Measurements from ENCODE around the gene STK25. TPM values are rescaled to one million over a fixed set of nuclear protein-coding genes. Genes with fewer than 3 reads are reported as not detected.
A peak's percentile ranks its signal among the peaks of the same experiment; 100 is the strongest.

The STK25 gene
- total and polyA plus RNA-seq, 2 donors (not counting 3 experiments of a cell fraction or from before 2014, with no cell fraction given): 286 to 715 TPM

GRCh38 chr2:241545523-241546473 is 37.4 kb upstream of the STK25 start:
- ChIA-PET CTCF (interaction anchor here (2.2 kb wide), 1 partner anchor 38 kb away, joined by 6 read pairs; the partner anchor contains the start of gene STK25), POLR2A (interaction anchor here (0.5 kb wide), 1 partner anchor 14 kb away, joined by 3 read pairs; no protein-coding TSS in a partner anchor)
- BruUV-seq (replicated peaks): no TSS peak
- Histone ChIP-seq H3K4me3 (replicated peaks in 1 of 3; ENCODE audit: insufficient read depth in 1 of 3, low read depth in 1 of 3, low read length in 3 of 3) (no peak overlapping the region), H3K79me2 (ENCODE audit: control insufficient read depth, insufficient read depth, low read length) (no peaks in the 10 kb centered on the region), H3K27me3 (ENCODE audit: control insufficient read depth in 2 of 2, insufficient read depth in 2 of 2, low read length in 2 of 2) (no peaks in the 10 kb centered on the region), H3K9me1 (replicated peaks; ENCODE audit: control insufficient read depth, extremely low read depth, insufficient read depth, low read length) (no peaks in the 10 kb centered on the region), H3K27ac (ENCODE audit: insufficient read depth, low read depth, low read length) (no peak overlapping the region), H2AFZ (ENCODE audit: low read depth, low read length) (peak overlapping the region; percentile 18), H3K4me2 (ENCODE audit: insufficient read depth, low read length) (peak overlapping the region; percentile 26), H4K20me1 (replicated peaks; ENCODE audit: control insufficient read depth, extremely low read depth, insufficient read depth, low read length) (no peaks in the 10 kb centered on the region), H3K9ac (replicated peaks; ENCODE audit: extremely low read depth, insufficient read depth, low read length) (no peak overlapping the region), H3K9me3 (replicated peaks; ENCODE audit: control insufficient read depth, insufficient read depth, low read length) (no peaks in the 10 kb centered on the region), H3K36me3 (ENCODE audit: control insufficient read depth in 2 of 2, extremely low read depth in 1 of 2, insufficient read depth in 2 of 2, low read length in 2 of 2) (no peaks in the 10 kb centered on the region), H3K4me1 (ENCODE audit: control insufficient read depth, extremely low read depth, insufficient read depth, low read length) (peaks cover 39% of the 10 kb centered on the region)
- TF ChIP-seq CTCF (IDR thresholded peaks at IDR 0.05; ENCODE audit: extremely low read depth in 1 of 2, insufficient read depth in 1 of 2, low read depth in 1 of 2, low read length in 2 of 2): no peak
- TF ChIP-seq MYC (IDR thresholded peaks at IDR 0.05; ENCODE audit: low read depth, low read length): no peak
- TF ChIP-seq MAX (IDR thresholded peaks at IDR 0.05; ENCODE audit: insufficient read depth, insufficient read length): no peak
- no peak for TF ChIP-seq JUN (IDR thresholded peaks at IDR 0.05; ENCODE audit: borderline replicate concordance, insufficient read depth, insufficient read length, low read depth)
- no peak for TF ChIP-seq FOS (IDR thresholded peaks at IDR 0.05; ENCODE audit: borderline replicate concordance, insufficient read depth, low read length)
- no peak for TF ChIP-seq EZH2 (IDR thresholded peaks at IDR 0.05; ENCODE audit: borderline replicate concordance, low read depth, low read length, severe bottlenecking)
- TF ChIP-seq GATA2 (IDR thresholded peaks at IDR 0.05; ENCODE audit: insufficient read depth, insufficient read length, low read depth, low read length): no peak
- TF ChIP-seq POLR2AphosphoS5 (IDR thresholded peaks at IDR 0.05; ENCODE audit: insufficient read depth, low read depth, low read length): no peak
- TF ChIP-seq POLR2A (IDR thresholded peaks at IDR 0.05; ENCODE audit: low read depth, low read length): no peak
- DNase-seq (ENCODE audit: low read depth, low spot score): no peak
- dilution Hi-C loops (cut with MboI; ENCODE audit: extremely low pct_ligation_motif_present, low sequenced_read_pairs): no loop called here
- intact Hi-C loops (cut with micrococcal nuclease): no loop called here
- no peak for FAIRE-seq
